Measurements from ENCODE around the gene HIP1. TPM values are rescaled to one million over a fixed set of nuclear protein-coding genes. Genes with fewer than 3 reads are reported as not detected.
"Not testable (repeated sequence)": the region's sequence is repeated elsewhere in the genome, so short reads cannot be mapped to it uniquely, and the experiment has no call there.

Gene HIP1
- total and polyA plus RNA-seq, 4 donors: 10.6 to 87.9 (median 43.3) TPM

DNA sequence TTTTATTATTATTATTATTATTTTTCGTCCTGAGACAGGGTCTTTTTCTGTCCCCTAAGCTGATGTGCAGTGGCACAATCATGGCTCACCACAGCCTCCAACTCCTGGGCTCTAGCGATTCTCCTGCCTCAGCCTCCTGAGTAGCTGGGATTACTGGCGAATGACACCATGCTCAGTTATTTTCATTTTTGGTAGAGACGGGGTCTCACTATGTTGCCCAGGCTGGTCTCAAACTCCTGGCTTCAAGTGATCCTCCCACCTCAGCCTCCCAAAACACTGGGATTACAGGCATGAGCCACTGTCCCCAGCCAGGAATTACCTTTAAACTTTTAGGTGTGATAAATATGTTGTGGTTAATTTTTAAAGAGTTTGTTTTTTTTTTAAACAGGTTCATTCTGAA, 138.0 kb downstream of the HIP1 start:
- H3K27me3 ChIP-seq (ENCODE audit: control insufficient read depth in 1 of 2, insufficient read depth in 2 of 2, low read length in 1 of 2); H3K4me1 ChIP-seq (ENCODE audit: control insufficient read depth in 1 of 2, insufficient read depth in 2 of 2, low read length in 2 of 2); intact Hi-C loops (cut with DNase I); H3K9me3 ChIP-seq (ENCODE audit: control insufficient read depth, low read length); H3K36me3 ChIP-seq (ENCODE audit: control insufficient read depth in 1 of 2, insufficient read depth in 2 of 2, low read length in 1 of 2); DNase-seq; H3K27ac ChIP-seq (ENCODE audit: low read depth in 1 of 2, low read length in 2 of 2); H3K4me3 ChIP-seq (ENCODE audit: low read length in 2 of 2); ATAC-seq (ENCODE audit: low FRiP score): not testable (repeated sequence)
- WGBS, 2 donors: 86 to 95% methylated on average over 4 of the region's 4 CpGs

GRCh38 chr7:75599244-75599781, 139.4 kb downstream of the HIP1 start:
- Histone ChIP-seq H3K4me1 (ENCODE audit: control insufficient read depth in 1 of 2, insufficient read depth in 2 of 2, low read length in 2 of 2) (peaks cover 0 to 5% of the 10 kb centered on the region in 2 donors), H3K36me3 (ENCODE audit: control insufficient read depth in 1 of 2, insufficient read depth in 2 of 2, low read length in 1 of 2) (no peaks in the 10 kb centered on the region), H3K27ac (ENCODE audit: low read depth in 1 of 2, low read length in 2 of 2) (peak overlapping the region in 1 of 2 donors; percentile 26), H3K4me3 (ENCODE audit: low read length in 2 of 2) (no peak overlapping the region), H3K9me3 (ENCODE audit: control insufficient read depth, low read length) (no peaks in the 10 kb centered on the region), H3K27me3 (ENCODE audit: control insufficient read depth in 1 of 2, insufficient read depth in 2 of 2, low read length in 1 of 2) (no peaks in the 10 kb centered on the region)
- peak; percentile 76 for ATAC-seq (ENCODE audit: low FRiP score)
- intact Hi-C loops (cut with DNase I): loop anchor here in 1 of 2 donors (10.0 kb wide), 3 partner anchors 45 to 165 kb away; no protein-coding TSS in a partner anchor
- no peak for DNase-seq
- WGBS, 2 donors: 5 to 8% methylated on average over 13 to 15 of the region's 15 CpGs

- Histone ChIP-seq H3K36me3 (ENCODE audit: control insufficient read depth in 1 of 2, insufficient read depth in 2 of 2, low read length in 1 of 2) (peaks cover 0 to 3% of the 10 kb centered on the region in 2 donors), H3K27me3 (ENCODE audit: control insufficient read depth in 1 of 2, insufficient read depth in 2 of 2, low read length in 1 of 2) (no peaks in the 10 kb centered on the region), H3K4me1 (ENCODE audit: control insufficient read depth in 1 of 2, insufficient read depth in 2 of 2, low read length in 2 of 2) (peaks cover 0 to 5% of the 10 kb centered on the region in 2 donors), H3K9me3 (ENCODE audit: control insufficient read depth, low read length) (no peaks in the 10 kb centered on the region), H3K27ac (ENCODE audit: low read depth in 1 of 2, low read length in 2 of 2) (no peak overlapping the region), H3K4me3 (ENCODE audit: low read length in 2 of 2) (no peak overlapping the region)
- 84 to 89% methylated on average over 16 of the region's 16 CpGs for WGBS, 2 donors
- DNase-seq (no peak), ATAC-seq (ENCODE audit: low FRiP score) (no peak)
- intact Hi-C loops (cut with DNase I): loop anchor here in 1 of 2 donors (10.0 kb wide), 3 partner anchors 48 to 168 kb away; no protein-coding TSS in a partner anchor
Observed at GRCh38 chr7:75596727-75597614, 141.8 kb downstream of the HIP1 start.

DNA sequence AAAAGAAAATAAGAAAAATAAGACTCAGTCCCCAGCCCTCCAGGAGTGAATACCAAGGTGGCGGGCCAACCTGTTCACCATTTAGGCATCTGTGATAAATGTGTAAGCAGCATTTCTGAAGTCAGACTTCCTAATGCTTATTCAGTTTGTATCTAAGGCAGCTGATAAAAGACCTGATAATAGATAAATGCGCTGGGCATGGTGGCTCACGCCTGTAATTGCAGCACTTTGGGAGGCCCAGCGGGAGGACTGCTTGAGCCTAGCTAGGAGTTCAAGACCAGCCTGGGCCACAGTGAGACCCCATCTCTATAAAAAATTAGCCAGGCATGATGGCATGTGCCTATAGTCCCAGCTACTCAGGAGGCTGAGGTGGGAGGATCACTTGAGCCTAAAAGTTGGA, 143.0 kb downstream of the HIP1 start:
- Histone ChIP-seq H3K4me3 (ENCODE audit: low read length in 2 of 2) (no peak overlapping the region), H3K27me3 (ENCODE audit: control insufficient read depth in 1 of 2, insufficient read depth in 2 of 2, low read length in 1 of 2) (no peaks in the 10 kb centered on the region), H3K36me3 (ENCODE audit: control insufficient read depth in 1 of 2, insufficient read depth in 2 of 2, low read length in 1 of 2) (peaks cover 0 to 5% of the 10 kb centered on the region in 2 donors), H3K27ac (ENCODE audit: low read depth in 1 of 2, low read length in 2 of 2) (no peak overlapping the region), H3K4me1 (ENCODE audit: control insufficient read depth in 1 of 2, insufficient read depth in 2 of 2, low read length in 2 of 2) (peaks cover 0 to 5% of the 10 kb centered on the region in 2 donors), H3K9me3 (ENCODE audit: control insufficient read depth, low read length) (no peaks in the 10 kb centered on the region)
- intact Hi-C loops (cut with DNase I): loop anchor here in 1 of 2 donors (10.0 kb wide), 3 partner anchors 49 to 169 kb away; no protein-coding TSS in a partner anchor
- WGBS, 2 donors: 96% methylated on average over 4 of the region's 4 CpGs
- ATAC-seq (ENCODE audit: low FRiP score): no peak
- no peak for DNase-seq

GRCh38 chr7:75593500-75594184, 145.1 kb downstream of the HIP1 start:
- intact Hi-C loops (cut with DNase I): loop anchor here in 1 of 2 donors (10.0 kb wide), 3 partner anchors 51 to 171 kb away; no protein-coding TSS in a partner anchor
- not testable (repeated sequence) for H3K27me3 ChIP-seq (ENCODE audit: control insufficient read depth in 1 of 2, insufficient read depth in 2 of 2, low read length in 1 of 2); H3K27ac ChIP-seq (ENCODE audit: low read depth in 1 of 2, low read length in 2 of 2); DNase-seq; H3K9me3 ChIP-seq (ENCODE audit: control insufficient read depth, low read length); H3K4me3 ChIP-seq (ENCODE audit: low read length in 2 of 2); H3K36me3 ChIP-seq (ENCODE audit: control insufficient read depth in 1 of 2, insufficient read depth in 2 of 2, low read length in 1 of 2); H3K4me1 ChIP-seq (ENCODE audit: control insufficient read depth in 1 of 2, insufficient read depth in 2 of 2, low read length in 2 of 2); ATAC-seq (ENCODE audit: low FRiP score)
- whole genome bisulfite sequencing, 2 donors: 85 to 92% methylated on average over 12 of the region's 12 CpGs

DNA sequence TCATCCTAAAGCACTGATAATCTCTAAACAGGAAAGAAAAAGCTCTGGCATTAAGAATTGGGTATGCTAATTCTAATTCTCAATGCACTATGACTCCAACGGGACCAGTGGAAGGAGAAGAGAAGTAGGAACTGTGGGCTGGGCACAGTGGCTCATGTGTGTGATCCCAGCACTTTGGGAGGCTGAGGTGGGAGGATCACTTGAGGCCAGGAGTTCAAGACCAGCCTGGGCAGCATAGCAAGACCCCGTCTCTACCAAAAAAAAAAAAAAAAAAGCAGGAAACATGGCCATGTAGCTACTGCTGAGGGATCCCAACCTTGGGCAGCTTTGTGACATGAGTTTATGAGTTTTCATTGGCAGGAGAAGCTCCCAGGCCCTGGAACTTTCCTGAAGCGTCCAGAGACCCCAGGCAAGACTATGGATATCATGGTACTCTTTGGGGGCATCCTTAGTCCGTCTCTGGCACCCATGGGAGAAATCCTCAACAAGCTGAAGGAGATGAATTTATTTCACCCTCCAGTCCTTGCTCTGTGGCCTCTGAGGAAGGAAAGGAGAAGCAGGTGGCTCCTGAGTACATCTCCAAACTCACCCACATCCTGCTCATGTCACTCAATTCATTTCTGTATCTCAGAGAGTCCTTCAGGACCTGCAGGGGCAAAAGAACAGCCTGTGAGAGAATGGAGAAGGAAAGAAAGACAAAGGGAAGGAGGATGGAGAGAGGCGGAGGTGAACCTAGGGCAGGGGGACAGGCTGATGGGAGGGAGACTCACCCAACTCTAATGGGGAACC, 147.1 kb downstream of the HIP1 start:
- WGBS, 2 donors: 97 to 98% methylated on average over 5 of the region's 5 CpGs

GRCh38 chr7:75590373-75591005, 148.3 kb downstream of the HIP1 start:
- Histone ChIP-seq H3K36me3 (ENCODE audit: control insufficient read depth in 1 of 2, insufficient read depth in 2 of 2, low read length in 1 of 2) (peaks cover 0 to 10% of the 10 kb centered on the region in 2 donors), H3K9me3 (ENCODE audit: control insufficient read depth, low read length) (no peaks in the 10 kb centered on the region), H3K4me3 (ENCODE audit: low read length in 2 of 2) (no peak overlapping the region), H3K4me1 (ENCODE audit: control insufficient read depth in 1 of 2, insufficient read depth in 2 of 2, low read length in 2 of 2) (no peaks in the 10 kb centered on the region), H3K27ac (ENCODE audit: low read depth in 1 of 2, low read length in 2 of 2) (no peak overlapping the region), H3K27me3 (ENCODE audit: control insufficient read depth in 1 of 2, insufficient read depth in 2 of 2, low read length in 1 of 2) (no peaks in the 10 kb centered on the region)
- WGBS, 2 donors: 96 to 97% methylated on average over 2 of the region's 2 CpGs
- DNase-seq: no peak
- no peak for ATAC-seq (ENCODE audit: low FRiP score)
- intact Hi-C loops (cut with DNase I): loop anchor here in 1 of 2 donors (10.0 kb wide), 3 partner anchors 54 to 174 kb away; no protein-coding TSS in a partner anchor

More for the DNA sequence above, 147.1 kb downstream of the HIP1 start:
- H3K9me3 ChIP-seq (ENCODE audit: control insufficient read depth, low read length): no peaks in the 10 kb centered on the region
- no peaks in the 10 kb centered on the region for H3K27me3 ChIP-seq (ENCODE audit: control insufficient read depth in 1 of 2, insufficient read depth in 2 of 2, low read length in 1 of 2)
- no peak for DNase-seq
- no peak overlapping the region for H3K4me3 ChIP-seq (ENCODE audit: low read length in 2 of 2)
- H3K36me3 ChIP-seq (ENCODE audit: control insufficient read depth in 1 of 2, insufficient read depth in 2 of 2, low read length in 1 of 2): peaks cover 0 to 7% of the 10 kb centered on the region in 2 donors
- ATAC-seq (ENCODE audit: low FRiP score): no peak
- intact Hi-C loops (cut with DNase I): loop anchor here in 1 of 2 donors (10.0 kb wide), 3 partner anchors 53 to 173 kb away; no protein-coding TSS in a partner anchor
- no peak overlapping the region for H3K27ac ChIP-seq (ENCODE audit: low read depth in 1 of 2, low read length in 2 of 2)
- no peaks in the 10 kb centered on the region for H3K4me1 ChIP-seq (ENCODE audit: control insufficient read depth in 1 of 2, insufficient read depth in 2 of 2, low read length in 2 of 2)

All from aorta (tissue), 5 donors.